GM21447 (cell line): ENCODE measurements around the gene SCRN2.

Source experiments
- ATAC-seq: cut with Tn5 transposase; IDR thresholded peaks from one replicate; pipeline ENCODE4 v1.9.1; 2021; ENCODE audit not compliant: unreplicated experiment

The SCRN2 gene

GRCh38 chr17:47807421-47807820 lies 33.7 kb downstream of the SCRN2 start:
- ATAC-seq: no peak

DNA sequence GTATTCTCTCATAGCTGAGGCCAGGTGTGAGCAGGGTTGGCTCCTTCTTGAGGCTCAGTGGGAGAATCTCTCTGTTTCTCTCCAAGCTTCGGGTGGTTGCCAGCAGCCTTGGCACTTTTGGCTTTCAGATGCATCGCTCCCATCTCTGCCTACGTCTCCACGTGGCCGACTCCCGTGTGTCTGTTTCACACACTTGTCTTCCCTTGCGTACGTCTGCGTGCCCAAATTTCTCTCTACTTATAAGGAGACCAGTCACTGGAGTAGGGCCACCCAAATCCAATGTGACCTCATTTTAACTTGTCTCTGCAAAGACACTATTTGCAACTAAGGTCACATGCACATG lies 34.2 kb downstream of the SCRN2 start:
- no peak for ATAC-seq

GRCh38 chr17:47806026-47806912 lies 34.8 kb downstream of the SCRN2 start:
- no peak for ATAC-seq

DNA sequence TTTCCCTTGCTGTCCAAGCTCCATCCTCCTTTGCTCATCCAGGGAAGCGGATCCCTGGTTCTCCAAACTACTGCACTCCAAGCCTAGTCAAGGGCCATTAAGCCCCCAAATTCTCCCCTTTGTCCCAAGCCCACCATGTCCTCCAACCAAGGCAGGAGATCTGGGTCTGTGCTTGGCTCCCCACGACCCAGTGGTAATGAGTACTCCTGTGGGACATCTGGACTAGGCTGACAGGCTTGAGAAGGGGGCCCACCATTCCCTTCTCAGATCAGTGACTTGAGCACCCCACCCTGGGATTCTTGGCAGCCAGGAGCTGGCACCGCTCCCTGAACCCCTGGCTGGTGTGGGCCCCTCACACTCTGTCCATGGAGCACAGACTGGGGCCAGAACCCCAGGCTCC lies 36.6 kb downstream of the SCRN2 start:
- no peak for ATAC-seq

DNA sequence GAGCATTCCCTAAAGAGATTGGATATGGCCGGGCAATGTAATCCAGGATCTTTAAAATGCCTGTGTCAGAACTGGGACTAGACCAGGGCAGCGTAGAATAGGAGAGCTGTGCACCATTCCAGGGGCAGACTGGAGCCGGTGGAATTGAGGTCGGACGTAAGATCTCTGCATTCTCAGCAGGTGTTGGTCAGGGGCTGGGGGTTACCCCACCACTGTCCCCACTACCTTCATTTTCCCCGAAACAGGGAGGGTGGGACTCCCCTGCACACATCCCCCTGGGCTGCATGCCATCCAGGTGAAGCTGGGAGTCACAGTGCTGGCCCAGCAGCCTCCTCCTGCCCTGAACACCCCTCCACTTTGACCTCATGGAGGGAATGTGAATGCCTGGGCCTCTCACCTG lies 37.3 kb downstream of the SCRN2 start:
- no peak for ATAC-seq

- ATAC-seq: no peak
Measured at GRCh38 chr17:47803201-47803600, 37.9 kb downstream of the SCRN2 start.

- ATAC-seq: no peak
Measured at GRCh38 chr17:47802341-47803022, 38.6 kb downstream of the SCRN2 start.

GRCh38 chr17:47801906-47802305 lies 39.2 kb downstream of the SCRN2 start:
- no peak for ATAC-seq

DNA sequence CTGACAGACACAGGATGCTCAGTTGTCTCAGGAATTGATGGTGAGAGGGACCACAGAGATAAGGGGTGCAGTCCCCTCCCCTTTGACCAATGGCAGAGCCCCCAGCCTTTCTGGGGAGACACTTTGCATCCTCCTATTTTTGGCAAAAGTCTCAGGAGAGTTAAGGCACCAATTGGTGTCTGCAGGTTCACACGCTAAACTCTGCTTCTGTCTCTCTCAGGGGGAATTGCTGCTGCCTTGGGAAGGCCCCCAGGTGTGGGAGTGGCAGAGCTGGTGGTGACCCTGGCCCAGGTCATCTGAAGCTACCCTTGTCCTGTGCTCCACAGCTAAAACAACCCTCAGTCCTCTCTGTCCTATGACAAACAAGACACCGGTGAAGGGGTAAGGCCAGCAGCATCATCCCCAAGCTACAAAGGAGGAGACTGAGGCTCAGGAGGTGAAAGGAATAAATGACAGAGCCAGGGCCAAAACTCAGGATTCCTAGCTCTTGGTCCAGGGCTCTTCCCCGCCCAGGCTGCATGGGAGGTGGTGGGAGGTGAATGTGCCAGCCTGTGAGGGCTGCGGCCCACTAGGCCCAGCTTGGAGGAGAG lies 39.8 kb downstream of the SCRN2 start:
- ATAC-seq: no peak

DNA sequence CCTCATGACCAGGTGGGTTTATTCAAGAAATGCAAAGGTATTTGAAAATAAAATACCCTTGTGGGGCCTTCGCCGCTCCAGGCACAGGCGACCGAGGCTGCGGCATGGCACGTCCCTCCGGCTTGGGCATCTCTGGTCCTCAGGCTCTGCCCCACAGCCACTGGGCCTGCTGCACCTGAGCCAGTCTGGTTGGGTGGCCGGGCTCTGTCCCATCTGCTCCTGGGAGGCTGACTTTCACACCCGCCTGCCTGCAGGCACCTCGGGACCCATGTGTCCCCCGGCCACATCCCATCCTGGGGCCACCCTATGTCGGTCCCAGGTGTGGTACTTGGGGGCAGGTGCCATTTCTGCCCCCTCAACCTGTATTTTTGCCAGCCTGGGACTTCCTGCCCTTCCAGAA lies 40.4 kb downstream of the SCRN2 start:
- no peak for ATAC-seq

DNA sequence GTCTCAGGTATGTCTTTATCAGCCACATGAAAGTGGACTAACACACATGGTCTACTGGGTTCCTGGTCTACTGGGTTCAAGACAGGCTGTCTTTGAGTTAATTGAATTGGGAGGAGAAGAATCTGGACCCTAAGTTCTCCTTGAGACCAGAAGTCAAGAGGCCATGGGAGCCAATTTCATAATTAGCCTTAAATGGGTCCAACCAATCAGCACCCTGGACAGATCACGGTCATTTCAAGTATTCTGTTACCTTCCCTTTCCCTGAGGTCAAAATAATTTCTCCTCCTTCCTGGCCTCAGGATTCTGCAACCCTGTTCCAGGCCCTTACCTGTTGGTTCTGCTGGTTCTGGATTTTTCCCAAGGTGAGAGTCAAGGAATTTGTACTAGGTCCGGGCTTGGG lies 43.3 kb downstream of the SCRN2 start:
- no peak for ATAC-seq

DNA sequence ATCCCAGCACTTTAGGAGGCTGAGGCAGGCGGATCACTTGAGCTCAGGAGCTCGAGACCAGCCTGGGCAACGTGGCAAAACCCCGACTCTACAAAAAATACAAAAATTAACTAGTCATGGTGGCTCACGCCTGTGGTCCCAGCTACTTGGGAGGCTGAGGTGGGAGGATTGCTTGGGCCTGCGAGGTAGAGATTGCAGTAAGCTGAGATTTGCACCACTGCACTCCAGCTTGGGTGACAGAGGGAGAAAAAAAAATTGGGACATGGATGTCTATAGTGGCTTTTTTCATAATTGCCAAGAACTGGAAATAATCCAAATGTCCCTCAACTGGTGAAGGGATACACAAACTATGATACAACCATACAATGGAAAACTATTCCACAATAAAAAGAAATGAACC lies 48.1 kb downstream of the SCRN2 start:
- no peak for ATAC-seq

DNA sequence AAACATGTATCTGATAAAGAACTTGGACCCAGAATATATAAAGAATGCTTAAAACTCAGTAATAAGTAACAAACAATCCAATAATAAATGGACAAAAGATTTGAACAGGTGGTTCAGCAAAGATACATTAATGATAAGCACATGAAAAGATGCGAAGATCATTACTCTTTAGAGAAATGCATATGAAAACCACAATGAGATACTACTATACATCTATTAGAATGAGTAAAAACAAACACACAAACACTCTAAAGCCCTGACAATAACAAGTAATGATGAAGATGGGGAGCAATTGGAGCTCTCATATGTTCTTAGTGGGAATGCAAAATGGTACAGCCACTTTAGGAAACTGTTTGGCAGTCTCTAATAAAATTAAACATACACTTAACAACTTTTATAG lies 48.6 kb downstream of the SCRN2 start:
- no peak for ATAC-seq

- no peak for ATAC-seq
Measured at GRCh38 chr17:47791025-47791424, 50.0 kb downstream of the SCRN2 start.

DNA sequence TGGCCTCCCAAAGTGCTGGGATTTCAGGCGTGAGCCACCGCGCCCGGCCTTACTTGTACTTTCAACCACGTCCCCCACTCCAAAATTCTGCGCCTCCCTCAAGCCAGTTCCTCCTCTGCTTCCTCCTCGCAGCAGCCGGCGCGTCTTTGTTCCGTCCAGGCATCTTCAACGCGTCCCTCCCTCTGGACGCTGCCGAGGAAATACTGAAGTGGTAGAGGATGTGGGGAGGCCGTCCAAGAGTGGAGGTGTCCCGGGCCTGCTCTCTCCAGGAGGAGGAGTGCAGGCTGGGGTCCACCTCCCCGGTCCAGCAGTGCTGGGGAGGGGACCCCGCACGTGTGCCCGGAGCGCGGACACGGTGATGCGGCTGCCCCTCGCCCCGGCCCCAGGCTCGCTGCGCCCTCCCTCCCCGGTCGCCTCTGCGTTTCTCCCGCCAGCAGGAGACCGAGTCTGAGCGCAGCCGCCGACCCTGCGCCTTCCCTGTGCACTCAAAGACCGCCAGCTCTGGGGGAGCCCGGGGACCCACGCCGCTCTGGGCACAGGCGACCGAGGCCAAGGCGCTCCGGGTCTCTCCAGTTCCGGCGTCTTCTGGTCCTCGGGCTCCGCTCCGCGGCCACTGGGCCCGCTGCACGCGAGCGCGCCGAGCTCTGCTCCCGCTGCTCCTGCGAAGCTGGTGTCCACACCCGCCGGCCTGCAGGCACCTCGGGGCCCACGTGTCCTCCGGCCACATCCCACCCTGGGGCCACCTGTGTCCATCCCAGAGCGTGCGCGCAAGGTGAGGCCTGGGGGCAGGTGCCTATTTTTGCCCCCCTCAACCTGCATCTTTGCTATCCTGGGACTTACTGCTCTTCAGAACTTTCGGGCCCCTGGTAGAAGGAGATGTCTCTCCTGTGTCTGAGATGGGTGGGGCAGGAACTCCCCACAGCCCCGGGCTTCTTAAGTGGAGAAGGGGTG lies 51.2 kb downstream of the SCRN2 start:
- ATAC-seq: no peak
